Liver (tissue), 9 donors: Measurements from ENCODE around the gene LDLRAD3. TPM values are rescaled to one million over a fixed set of nuclear protein-coding genes. Genes with fewer than 3 reads are reported as not detected.
A peak's percentile ranks its signal among the peaks of the same experiment; 100 is the strongest.

Source experiments
- DNase-seq: peaks from one replicate; pipeline ENCODE4 v3.0.0-alpha.2; 2017; ENCODE audit warnings: low spot score
- H3K27ac ChIP-seq, 2 donors: one replicate each; pipeline ENCODE4 v1.7.0; 2013; ENCODE audit warnings: inconsistent platforms in 2 of 2, low read length in 2 of 2, control low read depth in 1 of 2, low read depth in 1 of 2, mild to moderate bottlenecking in 1 of 2
- H3K27me3 ChIP-seq, 4 donors: one replicate each; pipeline versions ENCODE4 v1.6.1 to v1.7.0; 2013; ENCODE audit warnings: low read length in 3 of 4, inconsistent platforms in 1 of 4, mild to moderate bottlenecking in 1 of 4, moderate library complexity in 1 of 4; ENCODE audit not compliant: control insufficient read depth in 4 of 4, insufficient read depth in 4 of 4
- H3K36me3 ChIP-seq, 4 donors: one replicate each; pipeline versions ENCODE4 v1.6.1 to v1.7.0; 2013; ENCODE audit warnings: low read length in 3 of 4, mild to moderate bottlenecking in 3 of 4, low read depth in 1 of 4, moderate library complexity in 1 of 4; ENCODE audit not compliant: control insufficient read depth in 4 of 4, insufficient read depth in 3 of 4
- H3K4me1 ChIP-seq, 4 donors: one replicate each; pipeline versions ENCODE4 v1.6.1 to v1.7.0; 2013; ENCODE audit warnings: low read length in 3 of 4, mild to moderate bottlenecking in 3 of 4, moderate library complexity in 1 of 4; ENCODE audit not compliant: control insufficient read depth in 4 of 4, insufficient read depth in 4 of 4
- H3K4me3 ChIP-seq, 3 donors: one replicate each; pipeline versions ENCODE4 v1.6.1 to v1.7.0; 2013; ENCODE audit warnings: low read length in 3 of 3, control low read depth in 1 of 3, low read depth in 1 of 3, mild to moderate bottlenecking in 1 of 3
- H3K9ac ChIP-seq, 2 donors: one replicate each; pipeline ENCODE4 v1.7.0; 2013; ENCODE audit warnings: low read length in 2 of 2, mild to moderate bottlenecking in 2 of 2, moderate library complexity in 2 of 2, control low read depth in 1 of 2, low read depth in 1 of 2
- H3K9me3 ChIP-seq, 4 donors: one replicate each; pipeline versions ENCODE4 v1.6.1 to v1.7.0; 2013; ENCODE audit warnings: low read length in 3 of 4; ENCODE audit not compliant: control insufficient read depth in 4 of 4
- ATF3 ChIP-seq: IDR thresholded peaks from 2 replicates; pipeline ENCODE4 v1.6.1; 2016; ENCODE audit warnings: antibody characterized with exemption
- CTCF ChIP-seq: fragments of 150-350 bp; IDR thresholded peaks from 2 replicates; pipeline ENCODE4 v1.5.1; 2017; ENCODE audit warnings: improper control_type of control experiment, low read depth, low read length; ENCODE audit not compliant: missing input control
- EGR1 ChIP-seq, 2 donors: IDR thresholded peaks; 2 replicates each; pipeline ENCODE4 v1.6.1; 2016 to 2018; ENCODE audit warnings: antibody characterized with exemption in 2 of 2, low read depth in 2 of 2
- FOXA1 ChIP-seq: IDR thresholded peaks from 2 replicates; pipeline ENCODE4 v1.6.1; 2016; ENCODE audit warnings: antibody characterized with exemption
- FOXA2 ChIP-seq: IDR thresholded peaks from 2 replicates; pipeline ENCODE4 v1.6.1; 2016; ENCODE audit warnings: antibody characterized with exemption
- GABPA ChIP-seq, 2 donors: IDR thresholded peaks in 1 of 2; conservative IDR thresholded peaks in 1 of 2; 2 replicates each; pipeline ENCODE4 v1.6.1; 2016; ENCODE audit warnings: antibody characterized with exemption in 2 of 2, mild to moderate bottlenecking in 1 of 2, moderate library complexity in 1 of 2
- HNF4A ChIP-seq, 2 donors: conservative IDR thresholded peaks; 2 replicates each; pipeline ENCODE4 v1.6.1; 2016; ENCODE audit warnings: antibody characterized with exemption in 2 of 2, mild to moderate bottlenecking in 2 of 2
- HNF4G ChIP-seq: IDR thresholded peaks from 2 replicates; pipeline ENCODE4 v1.6.1; 2016; ENCODE audit warnings: antibody characterized with exemption
- JUND ChIP-seq, 2 donors: IDR thresholded peaks; 2 replicates each; pipeline ENCODE4 v1.6.1; 2016; ENCODE audit warnings: antibody characterized with exemption in 2 of 2
- MAX ChIP-seq: IDR thresholded peaks from 2 replicates; pipeline ENCODE4 v1.6.1; 2016; ENCODE audit warnings: antibody characterized with exemption
- NR2F2 ChIP-seq: IDR thresholded peaks from 2 replicates; pipeline ENCODE4 v1.6.1; 2016; ENCODE audit warnings: antibody characterized with exemption
- RAD21 ChIP-seq, 2 donors: IDR thresholded peaks; 2 replicates each; pipeline ENCODE4 v1.6.1; 2016; ENCODE audit warnings: antibody characterized with exemption in 2 of 2, mild to moderate bottlenecking in 2 of 2
- REST ChIP-seq: IDR thresholded peaks from 2 replicates; pipeline ENCODE4 v1.6.1; 2016; ENCODE audit warnings: antibody characterized with exemption, mild to moderate bottlenecking
- RXRA ChIP-seq, 2 donors: IDR thresholded peaks; 2 replicates each; pipeline ENCODE4 v1.6.1; 2017 to 2018; ENCODE audit warnings: antibody characterized with exemption in 2 of 2, mild to moderate bottlenecking in 1 of 2
- SP1 ChIP-seq: IDR thresholded peaks from 2 replicates; pipeline ENCODE4 v1.6.1; 2018; ENCODE audit warnings: antibody characterized with exemption, mild to moderate bottlenecking
- TAF1 ChIP-seq: conservative IDR thresholded peaks from 2 replicates; pipeline ENCODE4 v1.6.1; 2016; ENCODE audit warnings: antibody characterized with exemption, mild to moderate bottlenecking
- YY1 ChIP-seq: IDR thresholded peaks from 2 replicates; pipeline ENCODE4 v1.6.1; 2016; ENCODE audit warnings: antibody characterized with exemption, mild to moderate bottlenecking
- ZBTB33 ChIP-seq: IDR thresholded peaks from 2 replicates; pipeline ENCODE4 v1.6.1; 2016; ENCODE audit warnings: antibody characterized with exemption
- WGBS: extraction: QIAGEN DNeasy Blood & Tissue Kit; methylation state at CpG from one replicate; pipeline ENCODE4 v1.1.7; 2013; 5-methylcytosine and 5-hydroxymethylcytosine counted together
- polyA plus RNA-seq, 2 donors: library from polyadenylated mRNA; stranded (reverse) in 1 of 2; unstranded in 1 of 2; fragments of 200-250 nt in 1 of 2; fragments of >200 nt in 1 of 2; fragmentation: Nextera tagmentation in 1 of 2; extraction: Ambion mirVana in 1 of 2; gene quantifications; one replicate each; pipeline versions ENCODE4 v1.2.1 to v1.2.3, GENCODE V29; 2013 to 2015
- total RNA-seq, 2 donors: library from RNA; depleted of rRNA; stranded (reverse); fragments of >200 nt; gene quantifications; one replicate each; pipeline ENCODE4 v1.2.3, GENCODE V29; 2014
- donor health status: healthy.
- donor health status: healthy.
- donor health status: healthy.
- donor health status: healthy.
- donor health status: healthy.

The LDLRAD3 gene
- total and polyA plus RNA-seq, 4 donors, result 0.75 to 1.3 (median 0.93) TPM

GRCh38 chr11:35927104-35927503 is 16.8 kb upstream of the LDLRAD3 start (continued):
- no peak for TF ChIP-seq ZBTB33
- TF ChIP-seq SP1, result no peak

- Histone ChIP-seq H3K4me1 (peaks cover 2 to 12% (median 11%) of the 10 kb centered on the region in 4 donors), H3K36me3 (no peaks in the 10 kb centered on the region), H3K27me3 (no peaks in the 10 kb centered on the region), H3K27ac (no peak overlapping the region), H3K9ac (no peak overlapping the region), H3K4me3 (no peak overlapping the region), H3K9me3 (peaks cover 0 to 3% (median 0%) of the 10 kb centered on the region in 4 donors)
- peak; percentile 46 for DNase-seq
- TF ChIP-seq EGR1 (IDR thresholded peaks at IDR 0.05; ENCODE audit: low read depth in 2 of 2) (no peak), TAF1 (no peak), HNF4A (conservative IDR thresholded peaks at IDR 0.05) (peak; percentile 17 to 64), SP1 (peak; percentile 39), REST (no peak), GABPA (IDR thresholded peaks at IDR 0.05 in 1 of 2, conservative IDR thresholded peaks at IDR 0.05 in 1 of 2) (no peak), FOXA1 (no peak), FOXA2 (peak; percentile 23), NR2F2 (no peak), ZBTB33 (no peak), MAX (peak; percentile 69), YY1 (peak; percentile 44), RAD21 (IDR thresholded peaks at IDR 0.05) (peak; percentile 44 to 48), RXRA (IDR thresholded peaks at IDR 0.05) (peak; percentile 45 to 69), ATF3 (peak; percentile 44), JUND (IDR thresholded peaks at IDR 0.05) (peak in 1 of 2 donors; percentile 54), HNF4G (no peak), CTCF (no peak)
- WGBS, result 33% methylated on average over 10 of the region's 10 CpGs
Measured at GRCh38 chr11:35927682-35928081, 16.2 kb upstream of the LDLRAD3 start.
